Endothelial cell of umbilical vein (primary cell): ENCODE data around the gene AGAP3. TPM values are rescaled to one million over a fixed set of nuclear protein-coding genes. Genes with fewer than 3 reads are reported as not detected.

ENCODE experiments used
- BruUV-seq: library from RNA; stranded (reverse); fragments of 400-500 nt; replicated peaks from 2 replicates; lab custom pipeline; 2021; lab: Mats Ljungman, UMichigan
- CTCF ChIA-PET: fragments of 300-600, 350-600 bp; sonication (Branson Sonifier 250); formaldehyde crosslinking; loops from one replicate; lab custom pipeline; 2021; ENCODE audit warnings: antibody characterized with exemption, inconsistent platforms; lab: Charles Lee
- POLR2A ChIA-PET: fragments of 300-600, 350-600 bp; sonication (Branson Sonifier 250); formaldehyde crosslinking; loops from one replicate; lab custom pipeline; 2021; ENCODE audit warnings: antibody characterized with exemption, inconsistent platforms; lab: Charles Lee
- DNase-seq: peaks from one replicate; pipeline ENCODE4 v3.0.0-alpha.2; 2011; ENCODE audit warnings: low read depth, low spot score
- FAIRE-seq: peaks from 2 replicates; lab custom pipeline; 2011; peaks lifted over from hg19 to GRCh38; lab: Jason Lieb, UNC
- H2AFZ ChIP-seq: 2 replicates; pipeline ENCODE4 v1.6.0; 2012; ENCODE audit warnings: low read depth, low read length, control low read depth, inconsistent platforms
- H3K27ac ChIP-seq: 2 replicates; pipeline ENCODE4 v1.5.1; 2011; ENCODE audit warnings: low read depth, mild to moderate bottlenecking, control low read depth, low read length, moderate library complexity; ENCODE audit not compliant: insufficient read depth
- H3K27me3 ChIP-seq, 2 experiments: 2 replicates each; pipeline versions ENCODE4 v1.6.0 to v1.6.1; 2011; ENCODE audit warnings: low read length in 2 of 2, mixed read lengths in 1 of 2; ENCODE audit not compliant: control insufficient read depth in 2 of 2, insufficient read depth in 2 of 2
- H3K36me3 ChIP-seq, 2 experiments: 2 replicates in 1 of 2; 3 replicates in 1 of 2; pipeline ENCODE4 v1.5.1; 2011; ENCODE audit warnings: low read length in 2 of 2, mild to moderate bottlenecking in 1 of 2, moderate library complexity in 1 of 2; ENCODE audit not compliant: control insufficient read depth in 2 of 2, insufficient read depth in 2 of 2; ENCODE audit errors: extremely low read depth in 1 of 2
- H3K4me1 ChIP-seq: 3 replicates; pipeline ENCODE4 v1.5.1; 2011; ENCODE audit warnings: mild to moderate bottlenecking, low read length; ENCODE audit not compliant: control insufficient read depth, insufficient read depth; ENCODE audit errors: extremely low read depth
- H3K4me2 ChIP-seq: 2 replicates; pipeline ENCODE4 v1.6.1; 2011; ENCODE audit warnings: low read length, control low read depth, mixed read lengths; ENCODE audit not compliant: insufficient read depth
- H3K4me3 ChIP-seq, 3 experiments: fragments of 200-600 bp in 1 of 3; sonication (generic), shearing (Covaris generic) in 1 of 3; replicated peaks in 1 of 3; 2 replicates each; pipeline ENCODE4 v1.5.1; 2011 to 2016; ENCODE audit warnings: control low read depth in 3 of 3, low read length in 3 of 3, mild to moderate bottlenecking in 2 of 3, inconsistent platforms in 1 of 3, low read depth in 1 of 3, moderate library complexity in 1 of 3; ENCODE audit not compliant: insufficient read depth in 1 of 3
- H3K79me2 ChIP-seq: 2 replicates; pipeline ENCODE4 v1.6.0; 2012; ENCODE audit warnings: low read length, inconsistent platforms; ENCODE audit not compliant: control insufficient read depth, insufficient read depth
- H3K9ac ChIP-seq: replicated peaks from 2 replicates; pipeline ENCODE3; 2011; ENCODE audit warnings: low read length, control low read depth; ENCODE audit not compliant: insufficient read depth; ENCODE audit errors: extremely low read depth
- H3K9me1 ChIP-seq: replicated peaks from 3 replicates; pipeline ENCODE4 v1.6.0; 2011; ENCODE audit warnings: mild to moderate bottlenecking, low read length; ENCODE audit not compliant: control insufficient read depth, insufficient read depth; ENCODE audit errors: extremely low read depth
- H3K9me3 ChIP-seq: replicated peaks from 2 replicates; pipeline ENCODE4 v1.5.1; 2012; ENCODE audit warnings: low read length, inconsistent platforms; ENCODE audit not compliant: control insufficient read depth, insufficient read depth
- H4K20me1 ChIP-seq: replicated peaks from 2 replicates; pipeline ENCODE3; 2011; ENCODE audit warnings: mild to moderate bottlenecking, low read length; ENCODE audit not compliant: control insufficient read depth, insufficient read depth; ENCODE audit errors: extremely low read depth
- EZH2 ChIP-seq: IDR thresholded peaks from 2 replicates; pipeline ENCODE4 v1.6.1; 2012; ENCODE audit warnings: borderline replicate concordance, low read depth, mild to moderate bottlenecking, moderate library complexity, low read length, inconsistent platforms; ENCODE audit not compliant: severe bottlenecking
- FOS ChIP-seq: IDR thresholded peaks from 2 replicates; pipeline ENCODE4 v1.6.1; 2011; ENCODE audit warnings: mild to moderate bottlenecking, low read length, moderate library complexity, borderline replicate concordance; ENCODE audit not compliant: insufficient read depth
- GATA2 ChIP-seq: IDR thresholded peaks from 2 replicates; pipeline ENCODE4 v1.7.0; 2011; ENCODE audit warnings: low read depth, mild to moderate bottlenecking, moderate library complexity, mixed read lengths, low read length; ENCODE audit not compliant: insufficient read length, insufficient read depth
- JUN ChIP-seq: IDR thresholded peaks from 2 replicates; pipeline ENCODE4 v1.6.1; 2011; ENCODE audit warnings: borderline replicate concordance, low read depth; ENCODE audit not compliant: insufficient read length, insufficient read depth
- MYC ChIP-seq: IDR thresholded peaks from one replicate; pipeline ENCODE4 v1.6.1; 2011; ENCODE audit warnings: mild to moderate bottlenecking, low read depth, low read length
- POLR2AphosphoS5 ChIP-seq: IDR thresholded peaks from 2 replicates; pipeline ENCODE4 v1.6.1; 2012; ENCODE audit warnings: low read depth, mild to moderate bottlenecking, control low read depth, low read length, moderate library complexity; ENCODE audit not compliant: insufficient read depth
- dilution Hi-C: fragments of 300-500 bp; cut with MboI; formaldehyde crosslinking; loops from one replicate; pipeline ENCODE4 v1.15.0; 2019; ENCODE audit warnings: low sequenced_read_pairs; ENCODE audit not compliant: extremely low pct_ligation_motif_present
- intact Hi-C: fragments of 100-400 bp; cut with micrococcal nuclease; formaldehyde crosslinking; loops from one replicate; pipeline ENCODE4 v1.10.0; 2022
- polyA plus RNA-seq, 4 experiments: library from polyadenylated mRNA; depleted of rRNA in 3 of 4; stranded (reverse) in 3 of 4; unstranded in 1 of 4; fragments of >200 nt; gene quantifications; 2 replicates each; pipeline versions ENCODE4 v1.2.1 to v1.2.3, GENCODE V29; 2011 to 2012; ENCODE audit warnings: missing spikeins in 1 of 4
- total RNA-seq: library from RNA; stranded (reverse); gene quantifications from 2 replicates; pipeline ENCODE4 v1.2.3, GENCODE V29; 2021
- TF ChIP-seq, protein P1 (sequence below): IDR thresholded peaks from 2 replicates; pipeline ENCODE4 v1.6.1; 2011; ENCODE audit not compliant: insufficient read depth, insufficient read length
- TF ChIP-seq, protein P2 (sequence below), 2 donors: IDR thresholded peaks; 1 replicate in 1 of 2; 2 replicates in 1 of 2; pipeline ENCODE4 v1.5.1; 2011; ENCODE audit warnings: low read length in 2 of 2, mild to moderate bottlenecking in 2 of 2, moderate library complexity in 2 of 2, control low read depth in 1 of 2, inconsistent platforms in 1 of 2, low read depth in 1 of 2; ENCODE audit not compliant: insufficient read depth in 1 of 2; ENCODE audit errors: extremely low read depth in 1 of 2

Gene AGAP3
- total and polyA plus RNA-seq, 2 donors (not counting 3 experiments of a cell fraction or from before 2014, with no cell fraction given), result 171 to 174 TPM

DNA sequence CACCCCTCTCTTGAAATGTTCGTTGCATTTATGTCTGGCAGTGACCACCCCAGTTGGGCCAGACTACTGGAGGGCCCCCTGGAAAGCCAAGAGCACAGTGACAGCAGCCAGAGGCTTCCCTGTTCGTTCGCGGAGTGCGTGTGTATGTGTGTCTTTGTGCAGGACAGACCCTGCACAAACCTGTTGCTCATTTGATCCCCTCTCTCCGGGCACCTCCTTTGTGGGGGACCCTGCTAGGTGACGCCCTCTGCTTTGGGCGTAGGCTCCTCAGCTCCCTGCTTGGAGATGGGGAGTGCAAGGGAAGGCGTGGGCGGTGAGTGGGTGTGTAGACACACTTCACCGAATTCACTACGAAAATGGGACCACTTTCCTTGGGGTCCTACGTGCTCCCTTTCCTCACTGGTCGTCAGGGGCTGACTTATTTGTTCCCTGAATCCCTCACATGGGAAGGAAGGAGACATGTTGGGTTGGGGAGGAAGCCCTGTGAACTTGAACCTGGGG is 38.7 kb downstream of the AGAP3 start:
- Histone ChIP-seq H3K79me2 (no peaks in the 10 kb centered on the region), H3K9ac (no peak overlapping the region), H3K9me3 (no peaks in the 10 kb centered on the region), H2AFZ (no peak overlapping the region), H3K27me3 (no peaks in the 10 kb centered on the region), H3K4me3 (no peak overlapping the region), H3K9me1 (no peaks in the 10 kb centered on the region), H3K27ac (no peak overlapping the region), H3K4me1 (peaks cover 6% of the 10 kb centered on the region), H3K36me3 (peaks cover 6 to 52% of the 10 kb centered on the region in 2 experiments), H3K4me2 (no peak overlapping the region), H4K20me1 (peaks cover 2% of the 10 kb centered on the region)
- TF ChIP-seq FOS (no peak), POLR2AphosphoS5 (no peak), MYC (no peak), GATA2 (no peak), JUN (no peak), EZH2 (no peak)
- TF ChIP-seq, protein P1, sequence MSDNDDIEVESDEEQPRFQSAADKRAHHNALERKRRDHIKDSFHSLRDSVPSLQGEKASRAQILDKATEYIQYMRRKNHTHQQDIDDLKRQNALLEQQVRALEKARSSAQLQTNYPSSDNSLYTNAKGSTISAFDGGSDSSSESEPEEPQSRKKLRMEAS, result no peak
- TF ChIP-seq, protein P2, sequence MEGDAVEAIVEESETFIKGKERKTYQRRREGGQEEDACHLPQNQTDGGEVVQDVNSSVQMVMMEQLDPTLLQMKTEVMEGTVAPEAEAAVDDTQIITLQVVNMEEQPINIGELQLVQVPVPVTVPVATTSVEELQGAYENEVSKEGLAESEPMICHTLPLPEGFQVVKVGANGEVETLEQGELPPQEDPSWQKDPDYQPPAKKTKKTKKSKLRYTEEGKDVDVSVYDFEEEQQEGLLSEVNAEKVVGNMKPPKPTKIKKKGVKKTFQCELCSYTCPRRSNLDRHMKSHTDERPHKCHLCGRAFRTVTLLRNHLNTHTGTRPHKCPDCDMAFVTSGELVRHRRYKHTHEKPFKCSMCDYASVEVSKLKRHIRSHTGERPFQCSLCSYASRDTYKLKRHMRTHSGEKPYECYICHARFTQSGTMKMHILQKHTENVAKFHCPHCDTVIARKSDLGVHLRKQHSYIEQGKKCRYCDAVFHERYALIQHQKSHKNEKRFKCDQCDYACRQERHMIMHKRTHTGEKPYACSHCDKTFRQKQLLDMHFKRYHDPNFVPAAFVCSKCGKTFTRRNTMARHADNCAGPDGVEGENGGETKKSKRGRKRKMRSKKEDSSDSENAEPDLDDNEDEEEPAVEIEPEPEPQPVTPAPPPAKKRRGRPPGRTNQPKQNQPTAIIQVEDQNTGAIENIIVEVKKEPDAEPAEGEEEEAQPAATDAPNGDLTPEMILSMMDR (IDR thresholded peaks at IDR 0.05; ENCODE audit: extremely low read depth in 1 of 2, insufficient read depth in 1 of 2, low read depth in 1 of 2, low read length in 2 of 2), result no peak
- CTCF ChIA-PET, result interaction anchor here (1.4 to 1.8 kb wide), 13 partner anchors 10 to 180 kb away, joined by 3 to 33 read pairs (median 10); partner anchors contain the start of gene ABCB8
- POLR2A ChIA-PET, result no interaction called here
- intact Hi-C loops (loop anchor here (1.0 kb wide), 3 partner anchors 47 to 178 kb away; no protein-coding TSS in a partner anchor), dilution Hi-C loops (no loop called here)
- FAIRE-seq, result no peak
- DNase-seq, result no peak
- no TSS peak for BruUV-seq
